ENCODE measurements around the gene FOXJ1. TPM values are rescaled to one million over a fixed set of nuclear protein-coding genes. Genes with fewer than 3 reads are reported as not detected.

Gene FOXJ1
- total and polyA plus RNA-seq, 2 of the 13 experiments (the other 11 are each of a cell fraction or from before 2014, with no cell fraction given) = 0.98 to 1.6 TPM

DNA sequence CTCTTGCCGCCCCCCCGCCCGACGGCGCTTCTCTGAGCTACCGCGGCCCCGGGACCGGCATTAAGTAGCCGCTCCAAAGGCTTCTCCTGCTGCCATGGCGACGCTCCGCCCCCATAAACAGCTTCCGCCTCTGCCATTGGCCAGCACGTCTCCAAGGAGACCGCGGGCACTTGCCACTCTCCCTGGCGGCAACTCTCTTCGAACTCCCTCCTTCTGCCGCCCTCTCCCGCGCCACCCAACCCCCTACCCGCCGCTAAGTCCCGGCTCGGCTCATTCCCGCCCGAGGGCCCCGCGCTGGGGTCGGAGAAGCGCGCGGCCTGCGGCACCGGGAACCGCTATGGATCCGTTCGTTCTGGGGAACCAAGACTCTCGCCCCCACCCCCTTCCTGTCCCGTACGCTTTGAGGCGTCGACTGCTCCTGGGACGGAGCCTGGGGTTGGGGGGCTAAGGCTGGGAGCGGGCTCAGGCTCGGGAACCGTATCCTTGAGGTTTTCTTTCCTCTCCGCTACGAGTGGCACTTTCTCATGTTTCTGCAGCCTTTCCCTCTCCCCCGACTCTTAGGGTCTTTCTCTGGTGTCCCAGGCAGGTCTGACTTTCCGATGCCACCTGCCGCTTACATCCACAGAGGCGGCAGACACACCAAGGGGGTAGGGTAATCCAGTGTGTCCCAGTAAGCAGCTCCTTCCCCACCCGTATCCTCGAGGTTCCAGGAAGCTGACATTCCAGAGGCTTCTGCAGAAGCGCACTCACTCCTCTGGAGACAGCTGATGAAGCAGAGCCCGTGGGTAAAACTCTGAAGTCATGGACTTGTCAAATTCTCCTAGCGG is at the start of gene FOXJ1 (continued):
- TF ChIP-seq PRDM10 (CRISPR knock-in tag; IDR thresholded peaks at IDR 0.05; ENCODE audit: low read depth) = 0 out of 2 replicates have a peak, but pooled peaks have one; percentile 42
- peak; percentile 38; the same call in 1 of the 2 replicates for TF ChIP-seq SALL1 (CRISPR knock-in tag; IDR thresholded peaks at IDR 0.05)
- no peak for TF ChIP-seq ZNF441 (CRISPR knock-in tag; IDR thresholded peaks at IDR 0.05; ENCODE audit: borderline replicate concordance)
- TF ChIP-seq, protein P1, sequence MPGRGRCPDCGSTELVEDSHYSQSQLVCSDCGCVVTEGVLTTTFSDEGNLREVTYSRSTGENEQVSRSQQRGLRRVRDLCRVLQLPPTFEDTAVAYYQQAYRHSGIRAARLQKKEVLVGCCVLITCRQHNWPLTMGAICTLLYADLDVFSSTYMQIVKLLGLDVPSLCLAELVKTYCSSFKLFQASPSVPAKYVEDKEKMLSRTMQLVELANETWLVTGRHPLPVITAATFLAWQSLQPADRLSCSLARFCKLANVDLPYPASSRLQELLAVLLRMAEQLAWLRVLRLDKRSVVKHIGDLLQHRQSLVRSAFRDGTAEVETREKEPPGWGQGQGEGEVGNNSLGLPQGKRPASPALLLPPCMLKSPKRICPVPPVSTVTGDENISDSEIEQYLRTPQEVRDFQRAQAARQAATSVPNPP (CRISPR knock-in tag; IDR thresholded peaks at IDR 0.05) = no peak
- peak; percentile 81 for TF ChIP-seq SKI (IDR thresholded peaks at IDR 0.05; ENCODE audit: partially characterized antibody)
- peak; percentile 72; the same call in 1 of the 2 replicates for TF ChIP-seq KDM5B (CRISPR knock-in tag; IDR thresholded peaks at IDR 0.05; ENCODE audit: borderline replicate concordance)
- TF ChIP-seq ZNF576 (CRISPR knock-in tag; IDR thresholded peaks at IDR 0.05) = peak; percentile 56; the same call in 1 of the 2 replicates
- no peak for TF ChIP-seq ZNF784 (CRISPR knock-in tag; IDR thresholded peaks at IDR 0.05; ENCODE audit: borderline replicate concordance)
- TF ChIP-seq NFATC3 (CRISPR knock-in tag; IDR thresholded peaks at IDR 0.05) = 0 out of 2 replicates have a peak, but pooled peaks have one; percentile 43
- no peak for TF ChIP-seq ZBTB42 (CRISPR knock-in tag; IDR thresholded peaks at IDR 0.05)
- no peak for TF ChIP-seq CREB3 (CRISPR knock-in tag; IDR thresholded peaks at IDR 0.05)
- TF ChIP-seq, protein P2, sequence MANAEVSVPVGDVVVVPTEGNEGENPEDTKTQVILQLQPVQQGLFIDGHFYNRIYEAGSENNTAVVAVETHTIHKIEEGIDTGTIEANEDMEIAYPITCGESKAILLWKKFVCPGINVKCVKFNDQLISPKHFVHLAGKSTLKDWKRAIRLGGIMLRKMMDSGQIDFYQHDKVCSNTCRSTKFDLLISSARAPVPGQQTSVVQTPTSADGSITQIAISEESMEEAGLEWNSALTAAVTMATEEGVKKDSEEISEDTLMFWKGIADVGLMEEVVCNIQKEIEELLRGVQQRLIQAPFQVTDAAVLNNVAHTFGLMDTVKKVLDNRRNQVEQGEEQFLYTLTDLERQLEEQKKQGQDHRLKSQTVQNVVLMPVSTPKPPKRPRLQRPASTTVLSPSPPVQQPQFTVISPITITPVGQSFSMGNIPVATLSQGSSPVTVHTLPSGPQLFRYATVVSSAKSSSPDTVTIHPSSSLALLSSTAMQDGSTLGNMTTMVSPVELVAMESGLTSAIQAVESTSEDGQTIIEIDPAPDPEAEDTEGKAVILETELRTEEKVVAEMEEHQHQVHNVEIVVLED (CRISPR knock-in tag; IDR thresholded peaks at IDR 0.05; ENCODE audit: borderline replicate concordance) = 0 out of 2 replicates have a peak, but pooled peaks have one; percentile 32
- peak; percentile 51 for TF ChIP-seq PTBP1 (IDR thresholded peaks at IDR 0.05; ENCODE audit: low read depth, low read length, poor library complexity, severe bottlenecking)
- TF ChIP-seq PRPF4 (IDR thresholded peaks at IDR 0.05; ENCODE audit: low read depth, low read length, poor library complexity, severe bottlenecking) = no peak
- TF ChIP-seq ETV5 (CRISPR knock-in tag; IDR thresholded peaks at IDR 0.05; ENCODE audit: borderline replicate concordance) = 0 out of 2 replicates have a peak, but pooled peaks have one; percentile 9
